Kidney tubule cell (primary cell): ENCODE results near the gene TNRC18.

Experiments used
- DNase-seq: peaks from one replicate; pipeline ENCODE4 v3.0.0-alpha.2; 2018; ENCODE audit warnings: low spot score

TNRC18 gene

GRCh38 chr7:5428478-5429252, 5.0 kb upstream of the TNRC18 start:
- DNase-seq, result peak; percentile 74

GRCh38 chr7:5426226-5426475, 2.5 kb upstream of the TNRC18 start:
- no peak for DNase-seq

- peak; percentile 90 for DNase-seq
Measured at GRCh38 chr7:5425507-5426225, 2.0 kb upstream of the TNRC18 start.

- peak; percentile 56 for DNase-seq
Measured at GRCh38 chr7:5424749-5425506, 1.3 kb upstream of the TNRC18 start.

- peak; percentile 99 for DNase-seq
Measured at GRCh38 chr7:5423976-5424748, 528 bp upstream of the TNRC18 start.

GRCh38 chr7:5422396-5423305, 983 bp downstream of the TNRC18 start:
- DNase-seq, result peak; percentile 44

GRCh38 chr7:5421714-5422395, 1.8 kb downstream of the TNRC18 start:
- DNase-seq, result peak; percentile 73

GRCh38 chr7:5420881-5421713, 2.5 kb downstream of the TNRC18 start:
- DNase-seq, result peak; percentile 38

- DNase-seq, result peak; percentile 26
Measured at GRCh38 chr7:5420067-5420880, 3.4 kb downstream of the TNRC18 start.

GRCh38 chr7:5419539-5420066, 4.0 kb downstream of the TNRC18 start:
- peak; percentile 42 for DNase-seq

GRCh38 chr7:5418285-5418582, 5.4 kb downstream of the TNRC18 start:
- peak; percentile 5 for DNase-seq

GRCh38 chr7:5417106-5418071, 6.2 kb downstream of the TNRC18 start:
- DNase-seq, result peak; percentile 78

GRCh38 chr7:5414916-5415315, 8.7 kb downstream of the TNRC18 start:
- DNase-seq, result no peak

GRCh38 chr7:5413449-5413786, 10.2 kb downstream of the TNRC18 start:
- no peak for DNase-seq

- DNase-seq, result peak; percentile 48
Measured at GRCh38 chr7:5408777-5409176, 14.9 kb downstream of the TNRC18 start.

- DNase-seq, result no peak
Measured at GRCh38 chr7:5406957-5407945, 16.4 kb downstream of the TNRC18 start.
